IMR-90 (cell line): ENCODE data around the gene DCD. TPM values are rescaled to one million over a fixed set of nuclear protein-coding genes. Genes with fewer than 3 reads are reported as not detected.
"Not testable (repeated sequence)": the region's sequence is repeated elsewhere in the genome, so short reads cannot be mapped to it uniquely, and the experiment has no call there.

Source experiments
- ATAC-seq: fragments of 200-7000 bp; cut with Tn5 transposase; 2 replicates; pipeline ENCODE4 v1.9.1; 2020; ENCODE audit warnings: low read depth, mild to moderate bottlenecking, moderate library complexity
- BruUV-seq: library from RNA; stranded (reverse); fragments of 400-500 nt; replicated peaks from 2 replicates; lab custom pipeline; 2021; lab: Mats Ljungman, UMichigan
- CTCF ChIA-PET: fragments of 300-600 bp; formaldehyde crosslinking; extraction: SDS; loops from one replicate; lab custom pipeline; 2021; ENCODE audit warnings: antibody characterized with exemption; lab: Yijun Ruan, JAX
- POLR2A ChIA-PET: fragments of 300-600 bp; sonication (Branson Sonifier 250); formaldehyde crosslinking; loops from one replicate; lab custom pipeline; 2022; ENCODE audit warnings: antibody characterized with exemption; ENCODE audit not compliant: unreplicated experiment; lab: Charles Lee
- DNase-seq: peaks from one replicate; pipeline ENCODE4 v3.0.0; 2013
- H2AFZ ChIP-seq: replicated peaks from 2 replicates; pipeline ENCODE3; 2013; ENCODE audit warnings: low read length, mild to moderate bottlenecking; ENCODE audit not compliant: poor library complexity
- H2AK5ac ChIP-seq: 2 replicates; pipeline ENCODE4 v1.6.1; 2013; ENCODE audit warnings: low read depth, low read length, inconsistent platforms
- H2AK9ac ChIP-seq: replicated peaks from 2 replicates; pipeline ENCODE3; 2013; ENCODE audit warnings: mild to moderate bottlenecking, low read depth, low read length, moderate library complexity; ENCODE audit not compliant: poor library complexity
- H2BK120ac ChIP-seq: 2 replicates; pipeline ENCODE4 v1.6.1; 2013; ENCODE audit warnings: low read depth, low read length, inconsistent platforms
- H2BK15ac ChIP-seq: 3 replicates; pipeline ENCODE4 v1.6.1; 2013; ENCODE audit warnings: low read depth, low read length, inconsistent platforms
- H2BK20ac ChIP-seq: 2 replicates; pipeline ENCODE4 v1.6.1; 2013; ENCODE audit warnings: low read depth, mild to moderate bottlenecking, inconsistent platforms, low read length, moderate library complexity
- H2BK5ac ChIP-seq: 2 replicates; pipeline ENCODE4 v1.6.1; 2013; ENCODE audit warnings: mild to moderate bottlenecking, low read depth, low read length, inconsistent platforms; ENCODE audit not compliant: poor library complexity, severe bottlenecking
- H3K14ac ChIP-seq: replicated peaks from 2 replicates; pipeline ENCODE4 v1.6.1; 2013; ENCODE audit warnings: low read depth, low read length, inconsistent platforms
- H3K18ac ChIP-seq: 2 replicates; pipeline ENCODE4 v1.6.1; 2013; ENCODE audit warnings: low read depth, low read length, control low read depth
- H3K23ac ChIP-seq: 2 replicates; pipeline ENCODE4 v1.6.1; 2013; ENCODE audit warnings: low read depth, low read length, inconsistent platforms
- H3K27ac ChIP-seq: 2 replicates; pipeline ENCODE4 v1.5.1; 2013; ENCODE audit warnings: mild to moderate bottlenecking, control low read depth, low read length; ENCODE audit not compliant: insufficient read depth
- H3K27me3 ChIP-seq: 2 replicates; pipeline ENCODE4 v1.6.1; 2013; ENCODE audit warnings: low read length; ENCODE audit not compliant: control insufficient read depth, insufficient read depth
- H3K36me3 ChIP-seq: 2 replicates; pipeline ENCODE4 v1.6.1; 2013; ENCODE audit warnings: low read length, mixed read lengths; ENCODE audit not compliant: control insufficient read depth, insufficient read depth
- H3K4ac ChIP-seq: 2 replicates; pipeline ENCODE4 v1.6.1; 2013; ENCODE audit warnings: low read depth, low read length, inconsistent platforms
- H3K4me1 ChIP-seq: 2 replicates; pipeline ENCODE4 v1.6.1; 2013; ENCODE audit warnings: low read length, mixed read lengths; ENCODE audit not compliant: control insufficient read depth, insufficient read depth
- H3K4me2 ChIP-seq: 2 replicates; pipeline ENCODE4 v1.6.1; 2013; ENCODE audit warnings: low read depth, mild to moderate bottlenecking, control low read depth, low read length, moderate library complexity
- H3K4me3 ChIP-seq: 2 replicates; pipeline ENCODE4 v1.5.1; 2013; ENCODE audit warnings: low read depth, mild to moderate bottlenecking, control low read depth, low read length, moderate library complexity; ENCODE audit not compliant: insufficient read depth
- H3K56ac ChIP-seq: 2 replicates; pipeline ENCODE4 v1.6.1; 2013; ENCODE audit warnings: low read length, inconsistent platforms; ENCODE audit not compliant: insufficient read depth; ENCODE audit errors: extremely low read depth
- H3K79me1 ChIP-seq, 2 experiments: 2 replicates each; pipeline ENCODE4 v1.6.1; 2013; ENCODE audit warnings: low read length in 2 of 2, inconsistent platforms in 1 of 2, low read depth in 1 of 2
- H3K9ac ChIP-seq: 2 replicates; pipeline ENCODE4 v1.6.1; 2013; ENCODE audit warnings: low read depth, low read length, control low read depth
- H3K9me1 ChIP-seq: 2 replicates; pipeline ENCODE4 v1.6.1; 2013; ENCODE audit warnings: low read length, inconsistent platforms; ENCODE audit not compliant: insufficient read depth
- H3K9me3 ChIP-seq: 2 replicates; pipeline ENCODE4 v1.6.1; 2013; ENCODE audit warnings: low read length; ENCODE audit not compliant: control insufficient read depth, insufficient read depth
- H4K20me1 ChIP-seq: 2 replicates; pipeline ENCODE4 v1.6.1; 2013; ENCODE audit warnings: low read length, inconsistent platforms; ENCODE audit not compliant: insufficient read depth
- H4K5ac ChIP-seq: 2 replicates; pipeline ENCODE4 v1.6.1; 2013; ENCODE audit warnings: mild to moderate bottlenecking, low read depth, low read length, control low read depth
- H4K8ac ChIP-seq, 2 experiments: 2 replicates each; pipeline ENCODE4 v1.6.1; 2013; ENCODE audit warnings: low read depth in 2 of 2, low read length in 2 of 2, control low read depth in 1 of 2, inconsistent platforms in 1 of 2
- H4K91ac ChIP-seq: 2 replicates; pipeline ENCODE4 v1.6.1; 2013; ENCODE audit warnings: low read depth, low read length, inconsistent platforms; ENCODE audit not compliant: insufficient read depth
- MAFK ChIP-seq: IDR thresholded peaks from 2 replicates; pipeline ENCODE4 v1.6.1; 2012; ENCODE audit warnings: low read depth, low read length, improper control_type of control experiment
- POLR2A ChIP-seq: IDR thresholded peaks from 2 replicates; pipeline ENCODE4 v1.6.1; 2012; ENCODE audit warnings: mild to moderate bottlenecking, low read depth, low read length
- RCOR1 ChIP-seq: IDR thresholded peaks from 2 replicates; pipeline ENCODE4 v1.6.1; 2012; ENCODE audit warnings: mild to moderate bottlenecking, low read length, improper control_type of control experiment; ENCODE audit not compliant: insufficient replicate concordance
- RFX5 ChIP-seq: IDR thresholded peaks from 2 replicates; pipeline ENCODE4 v1.8.0; 2012; ENCODE audit warnings: low read depth, mild to moderate bottlenecking, low read length, moderate library complexity
- SMC3 ChIP-seq: fragments of 150-350 bp; IDR thresholded peaks from 2 replicates; pipeline ENCODE4 v1.6.1; 2016; ENCODE audit warnings: low read depth, mild to moderate bottlenecking, antibody characterized with exemption, low read length, moderate library complexity
- USF2 ChIP-seq: fragments of 150-350 bp; IDR thresholded peaks from 2 replicates; pipeline ENCODE4 v1.6.1; 2017; ENCODE audit warnings: mild to moderate bottlenecking, antibody characterized with exemption, low read length, low read depth
- WGBS, 2 experiments: methylation state at CpG; one replicate each; pipeline versions ENCODE4 v1.1.5 to v1.1.7; 2013; ENCODE audit warnings: missing lambda C conversion rate in 2 of 2; ENCODE audit not compliant: insufficient read length in 1 of 2; ENCODE audit errors: extremely low coverage in 2 of 2; 5-methylcytosine and 5-hydroxymethylcytosine counted together
- dilution Hi-C: fragments of 300-500 bp; cut with HindIII; formaldehyde crosslinking; loops from one replicate; pipeline ENCODE4 v1.14.3; 2018; ENCODE audit warnings: low sequenced_read_pairs; ENCODE audit not compliant: unreplicated experiment
- in situ Hi-C: fragments of 300-500 bp; cut with MboI; formaldehyde crosslinking; loops from 3 replicates; pipeline ENCODE4 v1.14.3; 2019; ENCODE audit warnings: low sequenced_read_pairs, inconsistent platforms, mixed read lengths
- intact Hi-C: fragments of 100-400 bp; cut with micrococcal nuclease; formaldehyde crosslinking; loops from 2 replicates; pipeline ENCODE4 v1.10.0; 2022
- polyA plus RNA-seq, 3 experiments: library from polyadenylated mRNA; depleted of rRNA; stranded (reverse); fragments of >200 nt; gene quantifications; 2 replicates each; pipeline ENCODE4 v1.2.3, GENCODE V29; 2012; ENCODE audit warnings: low replicate concordance in 1 of 3
- total RNA-seq: library from RNA; depleted of rRNA; stranded (reverse); fragments of >200 nt; gene quantifications from 2 replicates; pipeline ENCODE4 v1.2.3, GENCODE V29; 2012

DCD gene
- total and polyA plus RNA-seq, 2 of the 4 experiments (the other 2 are of a cell fraction) = not detected

DNA sequence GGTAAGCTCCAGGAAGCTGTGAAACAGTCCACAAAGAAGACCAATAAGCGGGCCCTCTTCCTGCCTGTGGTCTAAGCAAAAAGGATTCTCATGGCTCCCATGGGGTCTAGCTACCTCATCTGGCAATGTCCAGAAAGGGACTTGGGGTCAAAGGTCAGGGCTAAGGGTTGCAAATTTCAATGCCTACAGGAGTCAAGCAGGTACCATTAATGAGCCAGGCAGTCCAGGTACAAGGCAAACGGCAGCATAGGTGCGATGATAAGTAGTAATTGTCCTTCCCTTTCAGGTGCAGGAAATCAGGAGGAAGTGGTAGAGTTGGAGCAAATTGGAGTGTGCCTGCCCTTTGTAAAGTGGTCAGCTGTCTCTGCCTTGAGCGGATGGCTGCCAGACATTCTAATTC lies 7.1 kb downstream of the DCD start:
- no peak overlapping the region for H4K91ac ChIP-seq
- H4K20me1 ChIP-seq = no peaks in the 10 kb centered on the region
- H4K5ac ChIP-seq = no peak overlapping the region
- no peak overlapping the region for H3K4me3 ChIP-seq
- no peak for TF ChIP-seq MAFK
- no peak for TF ChIP-seq RFX5
- no peak for TF ChIP-seq RCOR1
- no peak for TF ChIP-seq USF2
- TF ChIP-seq SMC3 = no peak
- no peak for TF ChIP-seq POLR2A
- no peak overlapping the region for H2BK120ac ChIP-seq
- intact Hi-C loops (no loop called here), dilution Hi-C loops (no loop called here), in situ Hi-C loops (no loop called here)
- no peaks in the 10 kb centered on the region for H3K4me1 ChIP-seq
- H2BK20ac ChIP-seq = no peak overlapping the region
- H3K36me3 ChIP-seq = no peaks in the 10 kb centered on the region
- BruUV-seq = no TSS peak
- no peak overlapping the region for H2AK5ac ChIP-seq
- no peak overlapping the region for H3K4ac ChIP-seq
- H4K8ac ChIP-seq = no peak overlapping the region
- H3K23ac ChIP-seq = no peak overlapping the region
- WGBS, 2 experiments = 80% methylated on average over 2 of the region's 4 CpGs; no CpG with 5 or more reads in 1 of the 2 experiments
- ATAC-seq (no peak), DNase-seq (no peak)
- peak overlapping the region; percentile 39 for H2AFZ ChIP-seq
- H3K27me3 ChIP-seq = peaks cover 2% of the 10 kb centered on the region; the same call in 1 of the 2 replicates
- H3K14ac ChIP-seq = no peak overlapping the region
- ChIA-PET CTCF (no interaction called here), POLR2A (no interaction called here)
- H3K9me1 ChIP-seq = no peaks in the 10 kb centered on the region
- no peak overlapping the region for H3K4me2 ChIP-seq
- H2BK15ac ChIP-seq = no peak overlapping the region
- H3K18ac ChIP-seq = no peak overlapping the region
- H3K56ac ChIP-seq = no peak overlapping the region
- no peak overlapping the region for H2BK5ac ChIP-seq
- H3K27ac ChIP-seq = no peak overlapping the region
- peak overlapping the region; percentile 26 for H2AK9ac ChIP-seq
- no peaks in the 10 kb centered on the region for H3K79me1 ChIP-seq
- no peak overlapping the region for H3K9ac ChIP-seq
- H3K9me3 ChIP-seq = no peaks in the 10 kb centered on the region

GRCh38 chr12:54639112-54639511 lies 9.1 kb downstream of the DCD start:
- H2AFZ ChIP-seq, H3K4me2 ChIP-seq, H3K27ac ChIP-seq, H2BK5ac ChIP-seq, H3K9me1 ChIP-seq, POLR2A ChIA-PET, H3K4me1 ChIP-seq, H3K4ac ChIP-seq, H4K5ac ChIP-seq, H2BK15ac ChIP-seq, H3K36me3 ChIP-seq, CTCF ChIA-PET, H3K56ac ChIP-seq, H3K18ac ChIP-seq, H4K91ac ChIP-seq, ATAC-seq, H3K9me3 ChIP-seq, H3K9ac ChIP-seq, H3K79me1 ChIP-seq, dilution Hi-C loops, DNase-seq, intact Hi-C loops, H4K20me1 ChIP-seq, H3K23ac ChIP-seq, H2AK5ac ChIP-seq, H2AK9ac ChIP-seq, H3K4me3 ChIP-seq, H4K8ac ChIP-seq, H3K14ac ChIP-seq, H2BK20ac ChIP-seq, H3K27me3 ChIP-seq, BruUV-seq, H2BK120ac ChIP-seq, in situ Hi-C loops: not testable (repeated sequence)
- no CpG with 5 or more reads among the region's 2 CpGs for WGBS, 2 experiments
